OCI-LY7 (cell line): ENCODE measurements around the gene PLPPR1. TPM values are rescaled to one million over a fixed set of nuclear protein-coding genes. Genes with fewer than 3 reads are reported as not detected.

Experiments
- BruUV-seq: library from RNA; stranded (reverse); fragments of 400-500 nt; replicated peaks from 2 replicates; lab custom pipeline; 2021; lab: Mats Ljungman, UMichigan
- CTCF ChIA-PET: fragments of 300-600 bp; sonication (Branson Sonifier 250); formaldehyde crosslinking; loops from one replicate; lab custom pipeline; 2022; ENCODE audit warnings: antibody characterized with exemption; ENCODE audit not compliant: unreplicated experiment; lab: Charles Lee
- POLR2A ChIA-PET: fragments of 300-600 bp; sonication (Branson Sonifier 250); formaldehyde crosslinking; loops from one replicate; lab custom pipeline; 2022; ENCODE audit warnings: antibody characterized with exemption; lab: Charles Lee
- DNase-seq: peaks from one replicate; pipeline ENCODE4 v3.0.0-alpha.2; 2015; ENCODE audit warnings: low spot score
- H2AFZ ChIP-seq: fragments of 200-600 bp; sonication (generic), shearing (Covaris generic); 2 replicates; pipeline ENCODE4 v1.6.1; 2014; ENCODE audit warnings: mild to moderate bottlenecking, antibody characterized with exemption, low read length, moderate library complexity
- H3K27ac ChIP-seq: fragments of 200-600 bp; sonication (generic); 2 replicates; pipeline ENCODE4 v1.5.1; 2014; ENCODE audit warnings: mixed run types, low read depth, mild to moderate bottlenecking, moderate library complexity, low read length, inconsistent platforms; ENCODE audit not compliant: poor library complexity, severe bottlenecking
- H3K36me3 ChIP-seq: fragments of 200-600 bp; sonication (generic); 2 replicates; pipeline ENCODE4 v1.6.1; 2014; ENCODE audit warnings: mild to moderate bottlenecking, antibody characterized with exemption, low read length, moderate library complexity, mixed read lengths; ENCODE audit not compliant: insufficient read depth
- H3K4me1 ChIP-seq: fragments of 200-600 bp; sonication (generic); 2 replicates; pipeline ENCODE4 v1.5.1; 2014; ENCODE audit warnings: mild to moderate bottlenecking, low read length; ENCODE audit not compliant: insufficient read depth, poor library complexity, severe bottlenecking
- H3K4me2 ChIP-seq: fragments of 200-600 bp; sonication (generic); 2 replicates; pipeline ENCODE4 v1.6.1; 2014; ENCODE audit warnings: mild to moderate bottlenecking, low read length
- H3K4me3 ChIP-seq: fragments of 200-600 bp; sonication (generic); 2 replicates; pipeline ENCODE4 v1.5.1; 2014; ENCODE audit warnings: mild to moderate bottlenecking, low read depth, low read length; ENCODE audit not compliant: poor library complexity, severe bottlenecking
- H3K79me2 ChIP-seq: fragments of 200-600 bp; sonication (generic); 2 replicates; pipeline ENCODE4 v1.6.1; 2016; ENCODE audit warnings: low read depth, mild to moderate bottlenecking, low read length, moderate library complexity, mixed read lengths; ENCODE audit not compliant: insufficient read depth
- H3K9me2 ChIP-seq: fragments of 200-600 bp; sonication (generic); 2 replicates; pipeline ENCODE4 v1.6.1; 2016; ENCODE audit warnings: mild to moderate bottlenecking, low read length, mixed read lengths; ENCODE audit not compliant: insufficient read depth
- H3K9me3 ChIP-seq: fragments of 200-600 bp; sonication (generic); 2 replicates; pipeline ENCODE4 v1.6.1; 2014; ENCODE audit warnings: mild to moderate bottlenecking, mixed run types, low read length, mixed read lengths
- H4K20me1 ChIP-seq: fragments of 200-600 bp; sonication (generic); 2 replicates; pipeline ENCODE4 v1.6.1; 2014; ENCODE audit warnings: mild to moderate bottlenecking, antibody characterized with exemption, low read length, moderate library complexity, mixed read lengths; ENCODE audit not compliant: insufficient read depth
- EZH2phosphoT487 ChIP-seq: fragments of 200-600 bp; sonication (generic); IDR thresholded peaks from 2 replicates; pipeline ENCODE4 v1.6.1; 2018; ENCODE audit warnings: low read depth, borderline replicate concordance, mild to moderate bottlenecking, mixed run types, antibody characterized with exemption, low read length, moderate library complexity, mixed read lengths
- intact Hi-C: fragments of 100-400 bp; cut with micrococcal nuclease; formaldehyde crosslinking; loops from one replicate; pipeline ENCODE4 v1.10.0; 2022; ENCODE audit not compliant: unreplicated experiment
- total RNA-seq, 2 experiments: library from RNA; depleted of rRNA in 1 of 2; stranded (reverse); fragments of >200 nt in 1 of 2; shearing (Covaris generic) in 1 of 2; gene quantifications; 2 replicates each; pipeline ENCODE4 v1.2.3, GENCODE V29; 2014 to 2022
- TF ChIP-seq, protein P1 (sequence below): fragments of 200-600 bp; sonication (generic); conservative IDR thresholded peaks from 2 replicates; pipeline ENCODE4 v1.5.1; 2014; ENCODE audit warnings: mild to moderate bottlenecking, antibody characterized with exemption, low read length, moderate library complexity, mixed read lengths

PLPPR1 gene
- total RNA-seq, 2 experiments from 2014 or later: not detected

DNA sequence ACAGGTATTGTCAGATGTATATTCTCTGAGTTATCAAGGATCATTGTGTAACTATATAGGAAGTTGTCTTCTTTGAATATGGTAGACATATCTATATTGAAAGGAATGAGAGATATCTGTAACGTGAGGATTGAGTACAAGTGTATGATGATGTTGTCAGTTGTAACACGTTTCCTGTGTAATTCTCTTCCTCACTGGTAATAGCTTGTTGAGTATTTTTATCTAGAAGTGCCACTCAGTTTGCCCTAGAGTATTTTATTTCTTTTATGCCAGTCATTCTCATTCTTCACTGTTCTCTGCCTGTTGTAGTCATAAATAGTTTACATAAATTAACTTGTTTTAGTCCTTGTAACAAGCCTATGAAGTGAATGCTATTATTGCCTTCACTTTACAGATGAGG is 184.1 kb downstream of the PLPPR1 start:
- Histone ChIP-seq H2AFZ (no peak overlapping the region), H3K79me2 (no peaks in the 10 kb centered on the region), H3K36me3 (no peaks in the 10 kb centered on the region), H3K9me2 (no peaks in the 10 kb centered on the region), H4K20me1 (no peaks in the 10 kb centered on the region), H3K4me3 (no peak overlapping the region), H3K4me2 (no peak overlapping the region), H3K4me1 (no peaks in the 10 kb centered on the region), H3K9me3 (no peaks in the 10 kb centered on the region), H3K27ac (no peak overlapping the region)
- intact Hi-C loops: loop anchor here (10.0 kb wide), 1 partner anchor 62 kb away; no protein-coding TSS in a partner anchor
- no peak for TF ChIP-seq EZH2phosphoT487
- TF ChIP-seq, protein P1, sequence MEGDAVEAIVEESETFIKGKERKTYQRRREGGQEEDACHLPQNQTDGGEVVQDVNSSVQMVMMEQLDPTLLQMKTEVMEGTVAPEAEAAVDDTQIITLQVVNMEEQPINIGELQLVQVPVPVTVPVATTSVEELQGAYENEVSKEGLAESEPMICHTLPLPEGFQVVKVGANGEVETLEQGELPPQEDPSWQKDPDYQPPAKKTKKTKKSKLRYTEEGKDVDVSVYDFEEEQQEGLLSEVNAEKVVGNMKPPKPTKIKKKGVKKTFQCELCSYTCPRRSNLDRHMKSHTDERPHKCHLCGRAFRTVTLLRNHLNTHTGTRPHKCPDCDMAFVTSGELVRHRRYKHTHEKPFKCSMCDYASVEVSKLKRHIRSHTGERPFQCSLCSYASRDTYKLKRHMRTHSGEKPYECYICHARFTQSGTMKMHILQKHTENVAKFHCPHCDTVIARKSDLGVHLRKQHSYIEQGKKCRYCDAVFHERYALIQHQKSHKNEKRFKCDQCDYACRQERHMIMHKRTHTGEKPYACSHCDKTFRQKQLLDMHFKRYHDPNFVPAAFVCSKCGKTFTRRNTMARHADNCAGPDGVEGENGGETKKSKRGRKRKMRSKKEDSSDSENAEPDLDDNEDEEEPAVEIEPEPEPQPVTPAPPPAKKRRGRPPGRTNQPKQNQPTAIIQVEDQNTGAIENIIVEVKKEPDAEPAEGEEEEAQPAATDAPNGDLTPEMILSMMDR: no peak
- POLR2A ChIA-PET: interaction anchor here (0.8 kb wide), 1 partner anchor 19 kb away, joined by 3 read pairs; no protein-coding TSS in a partner anchor
- no TSS peak for BruUV-seq
- CTCF ChIA-PET: no interaction called here
- no peak for DNase-seq

DNA sequence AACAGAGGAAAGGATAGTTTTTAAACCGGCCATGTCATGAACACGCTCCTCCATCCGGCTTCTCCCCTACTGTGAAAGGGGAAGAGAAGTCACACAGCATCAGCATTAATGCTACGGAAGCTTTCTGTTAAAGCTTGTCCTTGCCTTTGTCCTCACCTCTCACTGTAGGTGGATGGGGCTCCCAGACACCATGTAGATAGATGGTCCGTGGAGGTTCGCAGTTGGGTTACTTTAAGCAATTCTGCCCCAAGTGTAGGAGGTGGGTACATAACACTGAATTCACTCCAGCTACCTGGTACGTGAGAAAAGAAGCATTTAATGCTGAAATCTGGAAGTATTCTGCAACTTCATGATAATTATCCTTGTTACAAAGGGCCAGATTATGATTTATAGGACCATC is 190.5 kb downstream of the PLPPR1 start:
- Histone ChIP-seq H3K9me2 (no peaks in the 10 kb centered on the region), H3K4me1 (no peaks in the 10 kb centered on the region), H3K27ac (no peak overlapping the region), H3K79me2 (no peaks in the 10 kb centered on the region), H3K9me3 (no peaks in the 10 kb centered on the region), H3K36me3 (no peaks in the 10 kb centered on the region), H3K4me2 (no peak overlapping the region), H3K4me3 (no peak overlapping the region), H4K20me1 (no peaks in the 10 kb centered on the region), H2AFZ (no peak overlapping the region)
- no peak for DNase-seq
- CTCF ChIA-PET: no interaction called here
- intact Hi-C loops: loop anchor here (10.0 kb wide), 1 partner anchor 56 kb away; no protein-coding TSS in a partner anchor
- no TSS peak for BruUV-seq
- no peak for TF ChIP-seq EZH2phosphoT487
- TF ChIP-seq, protein P1: no peak
- POLR2A ChIA-PET: interaction anchor here (0.6 kb wide), 1 partner anchor 390 kb away, joined by 3 read pairs; no protein-coding TSS in a partner anchor

DNA sequence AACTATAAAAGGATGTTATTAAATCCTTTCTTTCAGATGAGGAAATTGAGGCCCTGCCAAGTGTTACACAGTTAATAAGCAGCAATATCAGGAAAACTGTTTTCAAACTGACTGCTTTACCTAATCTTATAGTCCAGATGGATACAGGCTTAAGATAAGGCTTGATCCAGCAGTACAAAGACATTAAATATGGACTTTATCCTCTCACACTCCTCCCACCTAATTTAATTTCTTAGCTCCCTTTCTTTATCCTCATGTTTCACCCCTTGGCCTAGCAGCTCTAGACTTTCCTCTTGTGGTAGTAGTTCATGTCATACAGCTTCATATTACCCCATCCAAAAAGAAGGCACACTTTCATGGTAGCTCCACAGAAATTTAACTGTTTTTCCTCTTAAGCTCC is 191.8 kb downstream of the PLPPR1 start:
- Histone ChIP-seq H3K36me3 (no peaks in the 10 kb centered on the region), H3K9me2 (no peaks in the 10 kb centered on the region), H3K4me1 (no peaks in the 10 kb centered on the region), H3K4me3 (no peak overlapping the region), H3K4me2 (no peak overlapping the region), H2AFZ (no peak overlapping the region), H3K9me3 (no peaks in the 10 kb centered on the region), H3K27ac (no peak overlapping the region), H4K20me1 (no peaks in the 10 kb centered on the region), H3K79me2 (no peaks in the 10 kb centered on the region)
- ChIA-PET CTCF (no interaction called here), POLR2A (no interaction called here)
- intact Hi-C loops: no loop called here
- TF ChIP-seq, protein P1: no peak
- no peak for TF ChIP-seq EZH2phosphoT487
- no TSS peak for BruUV-seq
- no peak for DNase-seq
